ENCODE results near the gene ACSF3.
"Not testable (repeated sequence)": the region's sequence is repeated elsewhere in the genome, so short reads cannot be mapped to it uniquely, and the experiment has no call there.

Gene ACSF3

GRCh38 chr16:89155851-89156739 is 62.4 kb downstream of the ACSF3 start:
- Mint-ChIP-seq H3K4me3 (no peak overlapping the region), H3K4me1 (ENCODE audit: low read depth) (peaks cover 31% of the 10 kb centered on the region), H3K36me3 (ENCODE audit: low read depth) (peaks cover 20% of the 10 kb centered on the region), H3K9me3 (no peaks in the 10 kb centered on the region), H3K27me3 (peaks cover 41% of the 10 kb centered on the region), H3K27ac (no peak overlapping the region)
- intact Hi-C loops (cut with micrococcal nuclease): no loop called here

GRCh38 chr16:89156740-89157645 is 63.3 kb downstream of the ACSF3 start:
- peaks cover 47% of the 10 kb centered on the region for H3K27me3 Mint-ChIP-seq
- no peak overlapping the region for H3K27ac Mint-ChIP-seq
- H3K9me3 Mint-ChIP-seq: no peaks in the 10 kb centered on the region
- H3K36me3 Mint-ChIP-seq (ENCODE audit: low read depth): peaks cover 11% of the 10 kb centered on the region
- intact Hi-C loops (cut with micrococcal nuclease): no loop called here
- no peak overlapping the region for H3K4me3 Mint-ChIP-seq
- peaks cover 31% of the 10 kb centered on the region for H3K4me1 Mint-ChIP-seq (ENCODE audit: low read depth)

- intact Hi-C loops (cut with micrococcal nuclease): no loop called here
- no peaks in the 10 kb centered on the region for H3K9me3 Mint-ChIP-seq
- H3K4me1 Mint-ChIP-seq (ENCODE audit: low read depth): peaks cover 28% of the 10 kb centered on the region
- peaks cover 45% of the 10 kb centered on the region for H3K27me3 Mint-ChIP-seq
- H3K4me3 Mint-ChIP-seq: no peak overlapping the region
- no peak overlapping the region for H3K27ac Mint-ChIP-seq
- peaks cover 3% of the 10 kb centered on the region for H3K36me3 Mint-ChIP-seq (ENCODE audit: low read depth)
These were observed 64.1 kb downstream of the ACSF3 start for GRCh38 chr16:89157778-89158177.

- H3K4me3 Mint-ChIP-seq: no peak overlapping the region
- no peak overlapping the region for H3K27ac Mint-ChIP-seq
- H3K27me3 Mint-ChIP-seq: peaks cover 44% of the 10 kb centered on the region
- no peaks in the 10 kb centered on the region for H3K36me3 Mint-ChIP-seq (ENCODE audit: low read depth)
- no peaks in the 10 kb centered on the region for H3K9me3 Mint-ChIP-seq
- peaks cover 24% of the 10 kb centered on the region for H3K4me1 Mint-ChIP-seq (ENCODE audit: low read depth)
- intact Hi-C loops (cut with micrococcal nuclease): no loop called here
These were observed 65.6 kb downstream of the ACSF3 start for GRCh38 chr16:89159066-89159849.

- intact Hi-C loops (cut with micrococcal nuclease): no loop called here
- H3K4me1 Mint-ChIP-seq (ENCODE audit: low read depth): peaks cover 19% of the 10 kb centered on the region
- H3K36me3 Mint-ChIP-seq (ENCODE audit: low read depth): no peaks in the 10 kb centered on the region
- H3K9me3 Mint-ChIP-seq: no peaks in the 10 kb centered on the region
- H3K27ac Mint-ChIP-seq: no peak overlapping the region
- H3K27me3 Mint-ChIP-seq: peaks cover 40% of the 10 kb centered on the region
- no peak overlapping the region for H3K4me3 Mint-ChIP-seq
These were observed 66.2 kb downstream of the ACSF3 start for GRCh38 chr16:89159850-89160354.

GRCh38 chr16:89160977-89161701 is 67.5 kb downstream of the ACSF3 start:
- H3K9me3 Mint-ChIP-seq: no peaks in the 10 kb centered on the region

GRCh38 chr16:89161763-89162713 is 68.4 kb downstream of the ACSF3 start:
- no peaks in the 10 kb centered on the region for H3K9me3 Mint-ChIP-seq
- no peaks in the 10 kb centered on the region for H3K36me3 Mint-ChIP-seq (ENCODE audit: low read depth)
- peaks cover 33% of the 10 kb centered on the region for H3K27me3 Mint-ChIP-seq
- H3K27ac Mint-ChIP-seq: no peak overlapping the region
- intact Hi-C loops (cut with micrococcal nuclease): no loop called here
- peaks cover 6% of the 10 kb centered on the region for H3K4me1 Mint-ChIP-seq (ENCODE audit: low read depth)
- H3K4me3 Mint-ChIP-seq: no peak overlapping the region

More at GRCh38 chr16:89160977-89161701, 67.5 kb downstream of the ACSF3 start:
- peaks cover 34% of the 10 kb centered on the region for H3K27me3 Mint-ChIP-seq
- no peak overlapping the region for H3K27ac Mint-ChIP-seq
- no peak overlapping the region for H3K4me3 Mint-ChIP-seq
- intact Hi-C loops (cut with micrococcal nuclease): no loop called here
- peaks cover 6% of the 10 kb centered on the region for H3K4me1 Mint-ChIP-seq (ENCODE audit: low read depth)
- no peaks in the 10 kb centered on the region for H3K36me3 Mint-ChIP-seq (ENCODE audit: low read depth)

GRCh38 chr16:89163297-89163696 is 69.6 kb downstream of the ACSF3 start:
- Mint-ChIP-seq H3K9me3 (no peaks in the 10 kb centered on the region), H3K27ac (no peak overlapping the region), H3K36me3 (ENCODE audit: low read depth) (no peaks in the 10 kb centered on the region), H3K4me1 (ENCODE audit: low read depth) (peaks cover 16% of the 10 kb centered on the region), H3K27me3 (peaks cover 38% of the 10 kb centered on the region), H3K4me3 (no peak overlapping the region)
- intact Hi-C loops (cut with micrococcal nuclease): no loop called here

GRCh38 chr16:89164436-89164835 is 70.8 kb downstream of the ACSF3 start:
- Mint-ChIP-seq H3K27ac (no peak overlapping the region), H3K9me3 (no peaks in the 10 kb centered on the region)

GRCh38 chr16:89164847-89165680 is 71.4 kb downstream of the ACSF3 start:
- no peak overlapping the region for H3K27ac Mint-ChIP-seq
- peaks cover 16% of the 10 kb centered on the region for H3K4me1 Mint-ChIP-seq (ENCODE audit: low read depth)
- H3K4me3 Mint-ChIP-seq: no peak overlapping the region
- H3K27me3 Mint-ChIP-seq: peaks cover 49% of the 10 kb centered on the region
- no peaks in the 10 kb centered on the region for H3K9me3 Mint-ChIP-seq
- no peaks in the 10 kb centered on the region for H3K36me3 Mint-ChIP-seq (ENCODE audit: low read depth)
- intact Hi-C loops (cut with micrococcal nuclease): loop anchor here (5.0 kb wide), 3 partner anchors 223 to 428 kb away; partner anchors contain the start of gene APRT

More at GRCh38 chr16:89164436-89164835, 70.8 kb downstream of the ACSF3 start:
- H3K4me3 Mint-ChIP-seq: no peak overlapping the region
- intact Hi-C loops (cut with micrococcal nuclease): no loop called here
- peaks cover 16% of the 10 kb centered on the region for H3K4me1 Mint-ChIP-seq (ENCODE audit: low read depth)
- no peaks in the 10 kb centered on the region for H3K36me3 Mint-ChIP-seq (ENCODE audit: low read depth)
- peaks cover 45% of the 10 kb centered on the region for H3K27me3 Mint-ChIP-seq

- not testable (repeated sequence) for H3K4me3 Mint-ChIP-seq; H3K36me3 Mint-ChIP-seq (ENCODE audit: low read depth); H3K27ac Mint-ChIP-seq; H3K9me3 Mint-ChIP-seq
- Mint-ChIP-seq H3K27me3 (peaks cover 55% of the 10 kb centered on the region), H3K4me1 (ENCODE audit: low read depth) (peaks cover 21% of the 10 kb centered on the region)
- intact Hi-C loops (cut with micrococcal nuclease): loop anchor here (5.0 kb wide), 3 partner anchors 223 to 428 kb away; partner anchors contain the start of gene APRT
These were observed 72.0 kb downstream of the ACSF3 start for GRCh38 chr16:89165681-89165979.
